Left lung (tissue), 10 donors: ENCODE measurements around the gene PCARE. TPM values are rescaled to one million over a fixed set of nuclear protein-coding genes. Genes with fewer than 3 reads are reported as not detected.

Experiments used
- ATAC-seq: fragments of 200-7000 bp; cut with Tn5 transposase; one replicate; pipeline ENCODE4 v1.9.1; 2020; ENCODE audit warnings: moderate library complexity
- DNase-seq, 4 donors: peaks; one replicate each; pipeline ENCODE4 v3.0.0-alpha.2; 2013 to 2020
- H3K27ac ChIP-seq, 2 donors: fragments of 200-600 bp; sonication (generic) in 1 of 2; one replicate each; pipeline versions ENCODE4 v1.5.0 to v1.8.0; 2020 to 2021
- H3K27me3 ChIP-seq, 2 donors: fragments of 200-600 bp; sonication (generic) in 1 of 2; one replicate each; pipeline versions ENCODE4 v1.5.0 to v1.8.0; 2020 to 2021
- H3K36me3 ChIP-seq, 2 donors: fragments of 200-600 bp; sonication (generic) in 1 of 2; one replicate each; pipeline versions ENCODE4 v1.5.0 to v1.8.0; 2020 to 2021
- H3K4me1 ChIP-seq, 2 donors: fragments of 200-600 bp; one replicate each; pipeline ENCODE4 v1.8.0; 2021
- H3K4me3 ChIP-seq, 2 donors: fragments of 200-600 bp; sonication (generic) in 1 of 2; one replicate each; pipeline versions ENCODE4 v1.5.0 to v1.8.0; 2020 to 2021; ENCODE audit warnings: mild to moderate bottlenecking in 1 of 2
- H3K9me3 ChIP-seq, 2 donors: fragments of 200-600 bp; sonication (generic) in 1 of 2; one replicate each; pipeline versions ENCODE4 v1.5.0 to v1.8.0; 2020 to 2021
- intact Hi-C, 2 donors: fragments of 100-400 bp; cut with DNase I; formaldehyde crosslinking; loops; one replicate each; pipeline versions ENCODE4 v1.11.2 to v1.14.2; 2022
- polyA plus RNA-seq, 6 donors: library from polyadenylated mRNA; unstranded; fragments of 120-200 nt; gene quantifications; one replicate each; pipeline ENCODE4 v1.2.1, GENCODE V29; 2013; ENCODE audit not compliant: insufficient read length in 6 of 6
- total RNA-seq, 2 donors: library from RNA; stranded (reverse); fragmentation: NEBNext Ultra II Directional; extraction: Animal tissue kit (Norgen Biotek cat#: 25700); gene quantifications; one replicate each; pipeline ENCODE4 v1.2.1, GENCODE V29; 2021
- TF ChIP-seq, protein P1 (sequence below), 2 donors: fragments of 200-600 bp; sonication (generic) in 1 of 2; IDR thresholded peaks; one replicate each; pipeline versions ENCODE4 v1.5.0 to v1.8.0; 2021; ENCODE audit warnings: antibody characterized with exemption in 2 of 2
- donor health status: DM: no; HTN: yes; CAD: no.
- donor health status: DM: no; HTN: no; CAD: no.

Gene PCARE
- total and polyA plus RNA-seq, 8 donors: 0.03 to 0.27 (median 0.05) TPM; not detected in 1

DNA sequence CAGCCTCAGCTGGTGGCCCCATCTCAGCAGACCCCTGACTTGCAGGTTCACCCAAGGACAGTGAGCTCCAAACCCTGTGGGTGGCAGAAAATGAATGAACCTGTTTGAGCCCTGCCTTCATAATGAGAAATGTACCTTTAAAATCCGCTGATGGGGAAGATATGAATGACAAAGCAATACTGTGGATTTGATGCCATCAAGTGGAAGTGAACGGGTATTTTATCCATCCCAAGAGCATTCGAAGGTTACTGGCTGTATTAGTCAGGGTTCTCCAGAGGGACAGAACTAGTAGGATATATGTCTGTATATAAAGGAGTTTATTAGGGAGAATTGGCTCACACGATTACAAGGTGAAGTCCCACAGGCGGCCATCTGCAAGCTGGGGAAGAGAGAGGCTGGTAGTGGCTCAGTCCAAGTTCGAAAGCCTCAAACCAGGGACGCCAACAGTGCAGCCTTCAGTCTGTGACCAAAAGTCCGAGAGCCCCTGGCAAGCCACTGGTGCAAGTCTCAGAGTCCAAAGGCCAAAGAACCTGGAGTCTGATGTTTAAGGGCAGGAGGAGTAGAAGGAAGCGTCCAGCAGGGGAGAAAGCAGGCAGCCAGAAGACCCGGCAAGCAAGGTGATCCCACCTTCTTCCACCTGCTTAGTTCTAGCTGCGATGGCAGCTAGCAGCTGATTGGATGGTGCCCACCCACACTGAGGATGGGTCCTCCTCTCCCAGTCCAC lies 61.1 kb downstream of the PCARE start:
- intact Hi-C loops: no loop called here
- TF ChIP-seq, protein P1, sequence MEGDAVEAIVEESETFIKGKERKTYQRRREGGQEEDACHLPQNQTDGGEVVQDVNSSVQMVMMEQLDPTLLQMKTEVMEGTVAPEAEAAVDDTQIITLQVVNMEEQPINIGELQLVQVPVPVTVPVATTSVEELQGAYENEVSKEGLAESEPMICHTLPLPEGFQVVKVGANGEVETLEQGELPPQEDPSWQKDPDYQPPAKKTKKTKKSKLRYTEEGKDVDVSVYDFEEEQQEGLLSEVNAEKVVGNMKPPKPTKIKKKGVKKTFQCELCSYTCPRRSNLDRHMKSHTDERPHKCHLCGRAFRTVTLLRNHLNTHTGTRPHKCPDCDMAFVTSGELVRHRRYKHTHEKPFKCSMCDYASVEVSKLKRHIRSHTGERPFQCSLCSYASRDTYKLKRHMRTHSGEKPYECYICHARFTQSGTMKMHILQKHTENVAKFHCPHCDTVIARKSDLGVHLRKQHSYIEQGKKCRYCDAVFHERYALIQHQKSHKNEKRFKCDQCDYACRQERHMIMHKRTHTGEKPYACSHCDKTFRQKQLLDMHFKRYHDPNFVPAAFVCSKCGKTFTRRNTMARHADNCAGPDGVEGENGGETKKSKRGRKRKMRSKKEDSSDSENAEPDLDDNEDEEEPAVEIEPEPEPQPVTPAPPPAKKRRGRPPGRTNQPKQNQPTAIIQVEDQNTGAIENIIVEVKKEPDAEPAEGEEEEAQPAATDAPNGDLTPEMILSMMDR (IDR thresholded peaks at IDR 0.05): no peak
- no peak overlapping the region for H3K4me3 ChIP-seq
- no peaks in the 10 kb centered on the region for H3K9me3 ChIP-seq
- no peaks in the 10 kb centered on the region for H3K36me3 ChIP-seq
- DNase-seq (no peak), ATAC-seq (no peak)
- H3K4me1 ChIP-seq: peaks cover 19 to 80% of the 10 kb centered on the region in 2 donors
- H3K27ac ChIP-seq: peak overlapping the region in 1 of 2 donors; percentile 76
- H3K27me3 ChIP-seq: peaks cover 0 to 7% of the 10 kb centered on the region in 2 donors

DNA sequence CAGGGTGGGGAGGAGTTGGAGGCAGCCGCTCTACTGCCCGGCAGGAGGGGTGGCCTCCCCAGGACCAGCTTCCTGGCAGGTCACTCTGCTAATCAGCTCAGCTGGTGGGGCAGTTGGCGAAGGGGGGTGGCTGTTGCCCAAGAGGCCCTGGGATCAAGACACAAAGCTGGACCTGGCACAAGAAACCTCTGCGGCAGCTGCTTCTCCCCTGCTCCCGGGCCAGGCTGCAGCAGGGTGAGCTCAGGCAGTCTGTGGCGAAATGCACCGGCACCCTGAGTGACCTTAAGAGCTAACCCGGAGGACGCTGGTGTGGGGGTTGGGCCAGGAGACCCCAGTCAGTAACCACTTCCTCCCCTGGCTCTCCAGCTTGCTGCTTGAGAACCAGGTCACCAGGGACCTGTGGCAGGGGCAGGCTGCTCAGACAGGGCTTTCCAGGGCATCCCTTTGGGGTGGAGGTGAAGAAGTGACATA lies 62.1 kb downstream of the PCARE start:
- no peaks in the 10 kb centered on the region for H3K36me3 ChIP-seq
- ATAC-seq: peak; percentile 18
- no peak for DNase-seq
- H3K27me3 ChIP-seq: peaks cover 0 to 7% of the 10 kb centered on the region in 2 donors
- H3K4me3 ChIP-seq: no peak overlapping the region
- H3K9me3 ChIP-seq: no peaks in the 10 kb centered on the region
- peaks cover 19 to 71% of the 10 kb centered on the region in 2 donors for H3K4me1 ChIP-seq
- H3K27ac ChIP-seq: peak overlapping the region; percentile 13 to 39
- TF ChIP-seq, protein P1 (IDR thresholded peaks at IDR 0.05): no peak
- intact Hi-C loops: no loop called here

Other genes with a start within 250 kb of the PCARE start
- 10 to 100 TPM in 1 of 2 donors, 1 to 10 TPM in 1; 10.0 to 13.5 TPM for gene TRMT61B, start 204.2 kb downstream of the PCARE start, total RNA-seq
- 10 to 100 TPM; 22.6 to 27.7 (median 23.7) TPM for gene TRMT61B, start 204.2 kb downstream of the PCARE start, polyA plus RNA-seq
- 10 to 100 TPM; 30.5 to 45.8 TPM for gene WDR43, start 179.9 kb downstream of the PCARE start, total RNA-seq
- gene WDR43, start 179.9 kb downstream of the PCARE start, polyA plus RNA-seq: 10 to 100 TPM; 42.4 to 46.6 (median 45.0) TPM
- 1 to 10 TPM; 1.5 to 7.3 TPM for gene TOGARAM2, start 93.2 kb downstream of the PCARE start, total RNA-seq
- gene TOGARAM2, start 93.2 kb downstream of the PCARE start, polyA plus RNA-seq: 1 to 10 TPM; 1.6 to 6.9 (median 4.1) TPM
- gene CLIP4, start 40.9 kb upstream of the PCARE start, total RNA-seq: 10 to 100 TPM; 40.1 to 49.2 TPM
- 10 to 100 TPM in 4 of 6 donors, 1 to 10 TPM in 2; 9.5 to 17.2 (median 11.4) TPM for gene CLIP4, start 40.9 kb upstream of the PCARE start, polyA plus RNA-seq